ENCODE results near the gene ITGAE.
"Not testable (repeated sequence)": the region's sequence is repeated elsewhere in the genome, so short reads cannot be mapped to it uniquely, and the experiment has no call there.

Gene ITGAE

GRCh38 chr17:3730881-3731429 lies 70.0 kb downstream of the ITGAE start:
- DNase-seq (ENCODE audit: low read depth in 3 of 3) = no peak

- no peak for DNase-seq (ENCODE audit: low read depth in 3 of 3)
Measured at GRCh38 chr17:3729881-3730280, 71.1 kb downstream of the ITGAE start.

- DNase-seq (ENCODE audit: low read depth in 3 of 3) = not testable (repeated sequence)
Measured at GRCh38 chr17:3728099-3728498, 72.9 kb downstream of the ITGAE start.

- DNase-seq (ENCODE audit: low read depth in 3 of 3) = no peak
Measured at GRCh38 chr17:3727041-3727440, 73.9 kb downstream of the ITGAE start.

DNA sequence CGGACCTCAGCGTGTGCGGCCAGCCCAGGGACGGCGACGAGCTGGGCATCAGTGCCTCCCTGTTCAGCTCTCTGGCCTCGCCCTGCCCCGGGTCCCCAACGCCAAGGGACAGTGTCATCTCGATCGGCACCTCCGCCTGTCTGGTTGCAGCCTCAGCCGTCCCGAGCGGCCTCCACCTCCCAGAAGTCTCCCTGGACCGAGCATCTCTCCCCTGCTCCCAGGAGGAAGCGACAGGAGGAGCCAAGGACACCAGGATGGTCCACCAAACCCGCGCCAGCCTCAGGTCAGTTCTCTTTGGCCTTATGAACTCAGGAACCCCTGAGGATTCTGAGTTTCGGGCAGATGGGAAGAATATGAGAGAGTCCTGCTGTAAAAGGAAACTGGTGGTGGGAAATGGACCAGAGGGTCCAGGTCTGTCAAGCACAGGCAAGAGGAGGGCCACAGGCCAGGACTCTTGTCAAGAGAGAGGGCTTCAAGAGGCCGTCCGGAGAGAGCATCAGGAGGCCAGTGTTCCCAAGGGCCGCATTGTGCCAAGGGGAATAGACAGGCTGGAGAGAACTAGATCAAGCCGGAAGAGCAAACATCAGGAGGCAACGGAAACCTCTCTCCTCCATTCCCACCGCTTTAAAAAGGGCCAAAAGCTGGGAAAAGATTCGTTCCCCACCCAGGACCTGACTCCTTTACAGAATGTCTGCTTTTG lies 76.5 kb downstream of the ITGAE start:
- no peak for DNase-seq (ENCODE audit: low read depth in 3 of 3)

GRCh38 chr17:3723556-3724377 lies 77.2 kb downstream of the ITGAE start, which contains the start of gene HASPIN:
Gene HASPIN (plus strand): TSS chr17:3723903. CDS start chr17:3723936, 33 bp downstream.
- peak; percentile 85 to 87 (median 86) for DNase-seq (ENCODE audit: low read depth in 3 of 3)

DNA sequence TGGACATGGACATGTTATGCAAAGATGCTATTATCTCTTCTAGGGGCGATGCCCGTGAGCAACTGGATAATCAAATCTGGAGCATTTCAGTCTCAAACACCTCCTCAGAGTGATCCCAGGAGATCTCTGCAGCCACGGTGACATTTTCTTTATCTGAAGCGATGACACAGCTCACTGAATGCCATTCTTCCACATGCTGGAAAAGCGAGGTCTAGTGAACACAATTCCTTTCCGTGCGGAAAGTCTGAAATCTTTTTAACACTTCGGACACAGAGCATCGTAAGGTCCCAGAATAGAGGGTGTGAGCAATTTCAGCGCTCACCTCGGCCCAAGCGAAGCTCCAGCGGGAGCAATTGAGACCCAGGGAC lies 77.8 kb downstream of the ITGAE start:
- no peak for DNase-seq (ENCODE audit: low read depth in 3 of 3)

DNA sequence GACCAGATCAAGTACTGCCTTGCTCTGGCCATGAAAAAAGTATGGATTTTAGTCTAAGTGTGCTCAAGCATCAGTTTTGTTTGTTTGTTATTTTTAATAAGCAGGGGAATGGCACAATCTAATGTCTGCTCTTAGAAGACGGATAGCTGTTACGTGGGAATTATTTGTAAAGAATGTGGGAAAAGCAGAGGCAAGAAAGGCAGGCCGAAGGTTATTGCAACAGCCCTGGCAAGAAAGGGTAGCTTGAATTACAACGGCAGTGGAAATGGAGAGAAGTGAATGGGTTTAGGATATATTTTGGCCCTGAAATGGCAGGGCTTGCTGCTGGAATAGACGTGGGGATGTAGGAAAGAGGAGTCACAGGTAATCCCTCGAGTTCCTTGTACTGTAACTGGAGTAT lies 78.3 kb downstream of the ITGAE start:
- DNase-seq (ENCODE audit: low read depth in 3 of 3) = no peak

DNA sequence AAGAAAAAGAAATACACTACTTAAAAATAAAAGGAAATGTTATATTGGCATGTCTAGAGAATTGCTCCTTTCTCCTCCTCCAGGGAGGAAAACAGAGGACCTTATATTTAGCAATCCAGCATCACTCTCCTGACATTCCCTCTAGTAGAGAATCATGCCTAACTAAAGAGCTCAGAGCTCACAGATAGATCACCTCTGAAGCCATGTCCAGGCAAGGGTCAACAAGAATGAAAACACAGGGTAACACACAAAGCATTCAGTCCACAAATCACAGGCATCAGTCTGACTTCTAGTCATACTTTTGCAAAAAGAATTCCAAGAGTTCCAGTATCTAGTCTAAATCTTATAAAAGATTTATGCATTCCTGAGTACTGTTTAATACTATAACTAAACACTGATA lies 81.7 kb downstream of the ITGAE start:
- DNase-seq (ENCODE audit: low read depth in 3 of 3) = no peak

DNA sequence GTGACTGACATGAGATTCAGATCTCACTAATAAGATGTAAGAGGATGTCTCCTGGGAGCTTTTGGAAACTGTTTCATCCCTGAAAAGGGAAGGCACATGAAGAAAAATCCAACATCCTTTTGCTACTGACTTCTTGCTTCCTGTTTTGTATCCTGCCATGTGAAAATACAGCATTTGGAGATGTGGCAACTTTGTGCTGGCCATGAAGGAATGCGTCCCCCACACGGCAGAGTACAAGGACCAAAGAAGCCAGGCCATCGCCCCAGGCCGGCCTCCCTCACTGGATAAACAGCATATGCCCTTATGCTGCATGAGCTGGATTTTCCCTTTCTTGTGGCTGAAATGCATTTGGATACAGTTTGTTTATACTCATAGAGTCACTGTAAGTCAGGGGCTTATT lies 82.8 kb downstream of the ITGAE start:
- no peak for DNase-seq (ENCODE audit: low read depth in 3 of 3)

DNA sequence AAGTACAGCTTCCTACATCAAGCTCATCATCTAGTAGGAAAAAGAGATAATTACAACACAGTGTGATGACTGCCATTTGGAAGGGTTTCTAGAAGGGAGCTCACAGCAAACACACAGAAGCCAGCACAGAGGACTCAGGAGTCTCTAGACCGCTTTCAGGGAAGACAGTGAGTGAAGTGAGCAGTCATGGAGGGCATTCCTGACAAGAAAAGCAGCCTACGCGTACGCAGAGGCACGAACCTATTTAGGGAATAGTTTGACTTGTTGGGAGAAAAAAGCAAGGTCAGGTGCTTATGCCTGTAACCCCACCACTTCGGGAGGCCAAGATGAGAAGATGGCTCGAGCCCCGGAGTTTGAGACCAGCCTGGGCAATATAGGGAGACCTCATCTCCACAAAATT lies 85.7 kb downstream of the ITGAE start:
- no peak for DNase-seq (ENCODE audit: low read depth in 3 of 3)

GRCh38 chr17:3712811-3713463 lies 88.1 kb downstream of the ITGAE start:
- DNase-seq (ENCODE audit: low read depth in 3 of 3) = no peak

- peak in 2 of 3 experiments; percentile 37 to 61 for DNase-seq (ENCODE audit: low read depth in 3 of 3)
Measured at GRCh38 chr17:3710951-3711383, 90.0 kb downstream of the ITGAE start.

- no peak for DNase-seq (ENCODE audit: low read depth in 3 of 3)
Measured at GRCh38 chr17:3708366-3708765, 92.6 kb downstream of the ITGAE start.

- DNase-seq (ENCODE audit: low read depth in 3 of 3) = not testable (repeated sequence)
Measured at GRCh38 chr17:3705718-3705984, 95.3 kb downstream of the ITGAE start.

DNA sequence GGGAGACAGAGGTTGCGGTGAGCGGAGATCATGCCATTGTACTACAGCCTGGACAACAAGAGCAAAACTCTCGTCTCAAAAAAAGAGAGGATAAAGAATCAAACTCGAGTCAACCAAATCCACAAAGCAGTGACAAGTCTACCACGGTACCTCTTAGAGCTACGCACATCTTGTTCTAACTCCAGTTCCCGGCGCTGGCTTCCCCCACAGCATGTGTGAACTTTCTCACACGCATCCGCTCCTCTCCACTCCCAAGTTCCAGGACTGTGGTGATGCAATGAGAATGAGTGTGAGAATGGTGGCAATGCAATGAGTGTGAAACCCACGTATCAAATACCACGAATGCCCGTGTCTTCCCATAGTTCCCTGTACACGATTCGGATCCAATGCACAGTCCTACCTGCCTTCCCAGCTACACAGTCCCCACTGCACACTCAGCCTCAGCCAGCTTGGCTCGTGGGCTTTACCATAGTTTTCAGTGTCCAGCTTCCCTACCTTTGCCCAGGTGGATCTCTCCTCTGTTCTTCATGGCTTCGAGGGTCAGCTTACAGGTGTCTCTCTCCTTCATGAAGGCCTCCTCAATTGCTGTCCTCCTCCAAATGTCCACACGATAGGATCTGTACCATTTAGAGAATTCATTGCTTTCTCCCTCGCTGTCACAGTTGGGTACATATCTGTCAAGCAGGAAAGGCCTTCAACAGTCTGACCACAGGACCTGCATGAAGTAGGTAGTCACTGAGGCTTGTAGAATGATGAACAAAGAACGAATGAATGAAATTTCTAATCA lies 95.9 kb downstream of the ITGAE start:
- no peak for DNase-seq (ENCODE audit: low read depth in 3 of 3)

- DNase-seq (ENCODE audit: low read depth in 3 of 3) = not testable (repeated sequence)
Measured at GRCh38 chr17:3702041-3702539, 98.9 kb downstream of the ITGAE start.

GRCh38 chr17:3699951-3700350 lies 101.0 kb downstream of the ITGAE start:
- DNase-seq (ENCODE audit: low read depth in 3 of 3) = no peak

DNA sequence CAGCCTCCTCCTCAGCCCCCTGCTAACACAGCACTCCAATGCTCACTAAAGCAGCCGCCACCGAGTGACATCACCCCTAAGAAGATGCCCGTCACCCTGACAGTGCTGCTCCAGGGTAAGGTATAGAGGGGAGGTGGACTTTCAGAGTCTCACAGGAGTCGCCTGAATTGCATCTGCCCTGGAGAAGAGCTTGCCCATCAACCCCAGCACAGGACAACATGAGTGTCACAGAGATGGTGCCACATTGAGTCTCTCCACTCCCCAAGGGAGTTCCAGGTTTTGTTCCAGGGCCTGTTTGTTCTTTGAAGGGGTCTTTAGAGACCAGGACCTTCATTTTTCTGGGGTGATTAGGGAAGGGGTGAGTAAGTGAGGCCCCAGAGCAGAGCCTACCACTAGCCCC lies 102.8 kb downstream of the ITGAE start:
- DNase-seq (ENCODE audit: low read depth in 3 of 3) = no peak

GRCh38 chr17:3697103-3697476 lies 103.9 kb downstream of the ITGAE start:
- DNase-seq (ENCODE audit: low read depth in 3 of 3) = no peak

DNA sequence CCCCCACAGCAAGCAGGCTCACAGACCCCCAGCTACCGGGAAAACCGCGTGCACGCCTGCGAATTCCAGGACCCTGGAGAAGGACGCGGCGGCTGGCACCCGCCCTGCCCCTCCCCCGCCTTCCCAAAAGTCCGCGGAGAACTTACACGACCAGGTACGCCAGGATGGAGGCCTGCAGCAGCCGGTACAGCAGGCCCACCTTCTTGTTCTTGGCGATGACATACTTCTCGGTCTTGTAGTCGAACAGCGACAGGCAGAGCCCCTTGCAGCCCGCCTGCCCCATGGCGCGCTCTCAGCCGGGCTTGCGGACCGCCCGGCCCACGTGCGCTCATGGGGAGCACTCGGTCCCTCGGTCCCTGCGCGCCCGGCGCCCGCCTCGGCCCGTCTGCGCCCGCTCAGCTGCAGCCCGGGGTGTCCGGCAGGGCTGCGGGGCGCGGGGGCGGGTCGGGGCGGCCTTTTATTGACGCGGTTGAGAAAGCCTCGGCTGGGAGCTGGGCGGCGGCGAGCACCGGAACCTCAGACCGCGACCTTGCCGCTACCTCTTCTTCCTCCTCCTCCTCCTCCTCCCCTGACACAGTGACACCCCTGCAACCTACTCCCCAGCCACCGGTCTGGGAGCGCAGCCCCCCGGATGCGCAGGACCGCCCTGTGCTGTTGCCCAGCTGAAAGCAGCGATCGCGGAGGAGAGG lies 105.1 kb downstream of the ITGAE start, which contains the start of gene P2RX5:
Gene P2RX5 (minus strand): TSS at position 433 of the 689 bp plus-strand sequence. CDS start 150 bp downstream, at position 283.
- DNase-seq (ENCODE audit: low read depth in 3 of 3) = no peak

Data from stimulated activated CD4-positive, alpha-beta T cell treated with anti-CD3 and anti-CD28 coated beads, TNF-alpha, amount 100 ng/mL, for 4 hours (primary cell).